HEK293T (cell line): ENCODE measurements around the gene S100Z.
"Not testable (repeated sequence)": the region's sequence is repeated elsewhere in the genome, so short reads cannot be mapped to it uniquely, and the experiment has no call there.

Experiments
- CTCF ChIA-PET: fragments of 350-600 bp; formaldehyde crosslinking; extraction: SDS; loops from one replicate; lab custom pipeline; 2021; ENCODE audit warnings: antibody characterized with exemption, inconsistent platforms; lab: Yijun Ruan, JAX
- POLR2A ChIA-PET: fragments of 350-600 bp; formaldehyde crosslinking; extraction: SDS; loops from one replicate; lab custom pipeline; 2020; ENCODE audit warnings: antibody characterized with exemption, inconsistent platforms; lab: Yijun Ruan, JAX
- DNase-seq: peaks from one replicate; pipeline ENCODE4 v3.0.0; 2012; ENCODE audit warnings: mixed read lengths; ENCODE audit errors: extremely low spot score
- ARNT ChIP-seq: fragments of 450-650 bp; IDR thresholded peaks from 2 replicates; pipeline ENCODE4 v1.6.1; 2017; ENCODE audit warnings: mild to moderate bottlenecking
- BHLHE40 ChIP-seq: fragments of 450-650 bp; IDR thresholded peaks from 2 replicates; pipeline ENCODE4 v1.6.1; 2016; ENCODE audit warnings: mild to moderate bottlenecking, moderate library complexity, borderline replicate concordance
- CTBP1 ChIP-seq: fragments of 450-650 bp; IDR thresholded peaks from 2 replicates; pipeline ENCODE4 v1.6.1; 2016; ENCODE audit warnings: borderline replicate concordance
- ELF4 ChIP-seq: fragments of 450-650 bp; IDR thresholded peaks from 2 replicates; pipeline ENCODE4 v1.6.1; 2017; ENCODE audit warnings: antibody characterized with exemption
- FOXA1 ChIP-seq: fragments of 450-650 bp; IDR thresholded peaks from 2 replicates; pipeline ENCODE4 v1.6.1; 2016; ENCODE audit warnings: mild to moderate bottlenecking
- FOXK2 ChIP-seq: fragments of 450-650 bp; IDR thresholded peaks from 2 replicates; pipeline ENCODE4 v1.6.1; 2016; ENCODE audit warnings: mild to moderate bottlenecking
- FOXM1 ChIP-seq: fragments of 450-650 bp; IDR thresholded peaks from 2 replicates; pipeline ENCODE4 v1.6.1; 2017; ENCODE audit warnings: mild to moderate bottlenecking, borderline replicate concordance
- HDGF ChIP-seq: fragments of 450-650 bp; IDR thresholded peaks from 2 replicates; pipeline ENCODE4 v1.6.1; 2017; ENCODE audit warnings: antibody characterized with exemption, borderline replicate concordance
- L3MBTL2 ChIP-seq: fragments of 450-650 bp; conservative IDR thresholded peaks from 2 replicates; pipeline ENCODE4 v1.6.1; 2016; ENCODE audit warnings: mild to moderate bottlenecking
- LEF1 ChIP-seq: fragments of 450-650 bp; IDR thresholded peaks from 2 replicates; pipeline ENCODE4 v1.6.1; 2017; ENCODE audit warnings: mild to moderate bottlenecking, borderline replicate concordance
- NFRKB ChIP-seq: fragments of 450-650 bp; IDR thresholded peaks from 2 replicates; pipeline ENCODE4 v1.6.1; 2016; ENCODE audit warnings: mild to moderate bottlenecking, moderate library complexity
- SP1 ChIP-seq: fragments of 450-650 bp; IDR thresholded peaks from 2 replicates; pipeline ENCODE4 v1.6.1; 2017
- SUZ12 ChIP-seq: fragments of 450-650 bp; IDR thresholded peaks from 2 replicates; pipeline ENCODE4 v1.6.1; 2016; ENCODE audit warnings: mild to moderate bottlenecking
- TARDBP ChIP-seq: fragments of 450-650 bp; IDR thresholded peaks from 2 replicates; pipeline ENCODE4 v1.6.1; 2016
- ZNF384 ChIP-seq: fragments of 450-650 bp; IDR thresholded peaks from 2 replicates; pipeline ENCODE4 v1.6.1; 2016
- TF ChIP-seq, protein P1 (sequence below): fragments of 450-650 bp; IDR thresholded peaks from 2 replicates; pipeline ENCODE4 v1.6.1; 2016

The S100Z gene

DNA sequence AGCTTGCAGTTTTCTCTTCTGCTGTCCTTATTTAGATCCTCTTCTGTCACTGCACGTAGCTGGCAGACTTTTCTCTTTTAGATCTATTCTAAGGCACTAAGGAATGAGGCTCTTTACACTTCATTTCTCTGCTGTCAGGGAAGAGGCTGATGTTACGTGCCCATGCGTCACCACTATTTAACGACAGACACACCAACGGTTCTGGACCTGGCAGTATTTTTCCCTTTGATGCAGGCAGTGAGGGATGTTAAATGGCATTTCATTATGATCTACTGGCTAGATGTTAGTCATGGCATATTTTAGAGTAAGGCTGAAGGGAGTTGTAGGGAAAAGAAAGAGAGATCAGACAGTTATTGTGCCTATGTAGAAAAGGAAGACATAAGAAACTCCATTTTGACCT, 94.8 kb downstream of the S100Z start:
- CTCF ChIA-PET = no interaction called here
- POLR2A ChIA-PET = no interaction called here
- no peak for DNase-seq
- TF ChIP-seq BHLHE40 = no peak
- TF ChIP-seq SP1 = no peak
- TF ChIP-seq CTBP1 = no peak
- no peak for TF ChIP-seq FOXM1
- TF ChIP-seq, protein P1, sequence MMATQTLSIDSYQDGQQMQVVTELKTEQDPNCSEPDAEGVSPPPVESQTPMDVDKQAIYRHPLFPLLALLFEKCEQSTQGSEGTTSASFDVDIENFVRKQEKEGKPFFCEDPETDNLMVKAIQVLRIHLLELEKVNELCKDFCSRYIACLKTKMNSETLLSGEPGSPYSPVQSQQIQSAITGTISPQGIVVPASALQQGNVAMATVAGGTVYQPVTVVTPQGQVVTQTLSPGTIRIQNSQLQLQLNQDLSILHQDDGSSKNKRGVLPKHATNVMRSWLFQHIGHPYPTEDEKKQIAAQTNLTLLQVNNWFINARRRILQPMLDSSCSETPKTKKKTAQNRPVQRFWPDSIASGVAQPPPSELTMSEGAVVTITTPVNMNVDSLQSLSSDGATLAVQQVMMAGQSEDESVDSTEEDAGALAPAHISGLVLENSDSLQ = no peak
- TF ChIP-seq L3MBTL2 = no peak
- TF ChIP-seq FOXA1 = no peak
- TF ChIP-seq ZNF384 = no peak
- no peak for TF ChIP-seq TARDBP
- no peak for TF ChIP-seq NFRKB

DNA sequence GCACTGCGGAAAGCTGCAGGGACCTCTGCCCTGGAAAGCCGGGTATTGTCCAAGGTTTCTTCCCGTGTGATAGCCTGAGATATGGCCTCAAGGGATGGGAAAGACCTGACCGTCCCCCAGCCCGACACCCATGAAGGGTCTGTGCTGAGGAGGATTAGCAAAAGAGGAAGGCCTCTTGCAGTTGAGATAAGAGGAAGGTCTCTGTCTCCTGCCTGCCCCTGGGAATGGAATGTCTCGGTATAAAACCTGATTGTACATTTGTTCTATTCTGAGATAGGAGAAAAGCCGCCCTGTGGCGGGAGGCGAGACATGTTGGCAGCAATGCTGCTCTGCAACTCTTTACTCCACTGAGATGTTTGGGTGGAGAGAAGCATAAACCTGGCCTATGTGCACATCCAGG, 95.4 kb downstream of the S100Z start:
- DNase-seq, CTCF ChIA-PET: not testable (repeated sequence)

DNA sequence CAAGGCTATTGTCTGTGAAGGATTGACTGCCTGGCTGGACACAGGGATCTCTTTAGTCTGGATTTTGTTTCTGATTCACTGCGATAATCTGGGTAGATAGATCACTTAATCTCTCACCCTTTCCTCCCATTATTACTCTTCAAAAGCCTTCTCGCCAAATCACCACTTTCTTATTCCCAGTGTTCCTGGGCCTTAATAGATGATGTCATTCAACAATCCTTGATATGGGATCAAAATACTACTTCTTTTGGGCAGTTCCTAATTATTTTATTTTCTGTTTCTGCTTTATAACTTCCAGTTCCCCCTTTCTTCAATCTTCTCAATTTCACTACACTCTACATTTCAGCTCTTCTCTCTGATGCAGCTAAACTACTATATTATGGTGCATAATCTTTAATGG, 96.3 kb downstream of the S100Z start:
- POLR2A ChIA-PET = no interaction called here
- CTCF ChIA-PET = no interaction called here
- no peak for DNase-seq
- no peak for TF ChIP-seq FOXK2
- no peak for TF ChIP-seq NFRKB
- TF ChIP-seq TARDBP = no peak

More for the DNA sequence above, 95.4 kb downstream of the S100Z start:
- POLR2A ChIA-PET = not testable (repeated sequence)

DNA sequence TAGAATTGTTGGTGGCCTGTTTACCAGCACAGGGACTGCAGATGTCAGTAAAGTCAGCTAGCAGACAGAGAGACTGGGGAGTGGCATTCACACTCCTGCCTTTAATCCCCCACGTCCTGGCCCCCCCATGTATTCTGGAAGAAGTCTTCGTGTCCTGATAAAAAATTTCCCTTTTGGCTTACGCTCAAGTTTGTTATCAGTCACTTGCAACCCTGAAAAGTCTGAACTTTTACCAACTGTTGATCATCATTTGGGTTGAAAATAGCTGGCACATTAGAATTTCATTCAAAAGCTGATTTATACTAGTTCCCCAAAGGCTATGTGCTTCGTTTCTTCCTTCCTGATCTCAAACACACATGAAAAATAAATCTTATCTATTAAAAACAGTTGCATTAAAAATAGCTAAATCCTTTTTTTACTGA, 97.3 kb downstream of the S100Z start:
- CTCF ChIA-PET = no interaction called here
- no peak for DNase-seq
- POLR2A ChIA-PET = no interaction called here
- TF ChIP-seq ARNT = no peak

DNA sequence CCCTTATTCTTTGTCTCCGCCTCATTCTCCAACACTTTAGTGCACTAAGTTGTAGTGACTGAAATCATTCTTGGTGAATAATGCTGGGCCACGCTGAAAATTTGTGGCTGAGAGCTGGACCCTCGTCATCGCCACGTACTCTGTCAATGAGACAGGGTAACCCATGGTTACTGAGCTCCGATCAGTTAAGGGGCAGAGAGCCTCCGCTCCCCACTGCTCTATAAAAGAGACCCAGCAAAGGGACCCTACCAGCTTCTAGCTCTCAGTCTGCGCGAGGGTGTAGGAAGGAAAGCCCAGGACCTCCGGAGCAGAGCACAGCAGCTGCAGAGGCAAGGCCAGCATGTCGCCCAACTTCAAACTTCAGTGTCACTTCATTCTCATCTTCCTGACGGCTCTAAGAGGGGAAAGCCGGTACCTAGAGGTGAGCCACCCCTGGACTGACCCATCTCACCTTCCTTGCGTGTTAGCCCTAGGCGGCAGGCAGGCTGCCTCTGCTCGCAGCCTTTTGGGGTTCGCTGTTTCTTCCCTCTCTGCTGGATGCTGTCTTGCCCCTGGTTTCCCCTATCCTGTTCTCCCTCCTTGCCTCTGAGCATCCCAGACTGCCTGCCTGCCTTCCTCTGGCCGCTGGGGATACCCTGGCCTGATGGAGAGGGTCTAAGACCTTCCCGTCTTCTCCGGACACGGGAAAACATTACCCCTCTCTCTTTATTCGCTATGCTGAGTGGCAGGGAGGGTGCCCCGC, 103.2 kb downstream of the S100Z start, which contains the start of gene CRHBP:
CRHBP (plus strand) TSS at position 251 of the 742 bp plus-strand sequence; CDS start at position 341, 90 bp downstream.
- POLR2A ChIA-PET = interaction anchor here (1.0 kb wide), 1 partner anchor 10 kb away, joined by 3 read pairs; no protein-coding TSS in a partner anchor
- TF ChIP-seq ZNF384 = no peak
- no peak for TF ChIP-seq FOXK2
- TF ChIP-seq HDGF = no peak
- TF ChIP-seq, protein P1 = no peak
- TF ChIP-seq LEF1 = no peak
- no peak for TF ChIP-seq ARNT
- no peak for DNase-seq
- CTCF ChIA-PET = no interaction called here

DNA sequence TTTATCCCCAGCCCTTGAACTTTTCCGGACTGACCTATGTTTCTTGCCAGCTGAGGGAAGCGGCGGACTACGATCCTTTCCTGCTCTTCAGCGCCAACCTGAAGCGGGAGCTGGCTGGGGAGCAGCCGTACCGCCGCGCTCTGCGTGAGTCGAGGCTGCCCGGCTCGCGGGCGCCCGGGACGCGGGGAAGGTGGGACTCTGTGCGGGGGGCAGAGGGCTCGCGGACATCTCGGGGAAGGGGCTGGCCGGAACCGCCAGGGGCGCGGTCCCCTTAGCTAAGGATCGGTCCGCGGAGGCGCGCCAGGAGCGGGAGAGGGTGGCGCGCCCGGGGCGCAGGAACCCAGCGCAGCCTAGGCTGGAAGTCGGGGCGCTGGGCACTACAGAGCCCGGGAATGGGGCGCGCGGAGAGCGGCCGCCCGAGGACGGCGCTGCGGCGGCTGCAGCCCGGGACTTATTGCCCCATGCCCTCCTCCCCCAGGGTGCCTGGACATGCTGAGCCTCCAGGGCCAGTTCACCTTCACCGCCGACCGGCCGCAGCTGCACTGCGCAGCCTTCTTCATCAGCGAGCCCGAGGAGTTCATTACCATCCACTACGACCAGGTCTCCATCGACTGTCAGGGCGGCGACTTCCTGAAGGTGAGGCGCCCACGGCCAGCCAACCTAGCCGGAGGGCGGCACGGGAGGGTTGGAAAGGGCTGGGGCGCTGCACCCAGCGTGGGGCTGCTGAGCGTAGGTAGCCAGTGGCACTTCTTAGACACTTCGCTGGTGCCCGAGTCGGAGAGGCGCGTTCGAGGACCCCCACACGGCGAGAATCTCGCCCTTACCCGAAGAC, 104.0 kb downstream of the S100Z start:
- CTCF ChIA-PET = no interaction called here

More for the DNA sequence above, 104.0 kb downstream of the S100Z start:
- POLR2A ChIA-PET = interaction anchor here (1.0 kb wide), 1 partner anchor 11 kb away, joined by 3 read pairs; no protein-coding TSS in a partner anchor
- TF ChIP-seq ARNT = no peak
- no peak for TF ChIP-seq FOXA1
- TF ChIP-seq SP1 = no peak
- no peak for TF ChIP-seq NFRKB
- TF ChIP-seq ELF4 = no peak
- no peak for TF ChIP-seq TARDBP
- TF ChIP-seq HDGF = no peak
- no peak for TF ChIP-seq L3MBTL2
- no peak for TF ChIP-seq ZNF384
- TF ChIP-seq, protein P1 = no peak
- no peak for TF ChIP-seq FOXM1
- no peak for TF ChIP-seq FOXK2
- TF ChIP-seq CTBP1 = no peak
- TF ChIP-seq BHLHE40 = no peak
- no peak for TF ChIP-seq SUZ12
- no peak for DNase-seq
